Nephron (organoid): ENCODE measurements around the gene GPR160.
A peak's percentile ranks its signal among the peaks of the same experiment; 100 is the strongest.
"Not testable (repeated sequence)": the region's sequence is repeated elsewhere in the genome, so short reads cannot be mapped to it uniquely, and the experiment has no call there.

Experiments used
- H3K27ac Mint-ChIP-seq, 3 experiments: 2 replicates each; pipeline ENCODE4 v1.8.0; 2020; ENCODE audit warnings: mixed read lengths in 3 of 3, mild to moderate bottlenecking in 2 of 3, moderate library complexity in 1 of 3
- H3K27me3 Mint-ChIP-seq: 2 replicates; pipeline ENCODE4 v1.8.0; 2021; ENCODE audit warnings: low read depth, mild to moderate bottlenecking, moderate library complexity, mixed read lengths
- H3K36me3 Mint-ChIP-seq: 2 replicates; pipeline ENCODE4 v1.8.0; 2020; ENCODE audit warnings: low read depth, mixed read lengths
- H3K4me1 Mint-ChIP-seq: 2 replicates; pipeline ENCODE4 v1.8.0; 2020; ENCODE audit warnings: mixed read lengths
- H3K4me3 Mint-ChIP-seq, 3 experiments: 2 replicates each; pipeline ENCODE4 v1.8.0; 2020; ENCODE audit warnings: mild to moderate bottlenecking in 3 of 3, mixed read lengths in 3 of 3, moderate library complexity in 2 of 3
- H3K9me3 Mint-ChIP-seq: 2 replicates; pipeline ENCODE4 v1.8.0; 2020; ENCODE audit warnings: mixed read lengths
- CTCF ChIP-seq, 3 experiments: fragments of 200-600 bp; sonication (generic); IDR thresholded peaks; one replicate each; pipeline ENCODE4 v1.5.0; 2021; ENCODE audit warnings: antibody characterized with exemption in 3 of 3; ENCODE audit not compliant: unreplicated experiment in 3 of 3

The GPR160 gene

GRCh38 chr3:170109579-170110293 is 71.9 kb downstream of the GPR160 start:
- Mint-ChIP-seq H3K9me3 (no peaks in the 10 kb centered on the region), H3K27me3 (no peaks in the 10 kb centered on the region), H3K36me3 (peaks cover 41% of the 10 kb centered on the region), H3K4me1 (no peaks in the 10 kb centered on the region), H3K4me3 (no peak overlapping the region), H3K27ac (peak overlapping the region in 1 of 3 experiments; percentile 2)
- no peak for TF ChIP-seq CTCF (IDR thresholded peaks at IDR 0.05; ENCODE audit: unreplicated experiment in 3 of 3)

GRCh38 chr3:170111147-170111771 is 73.5 kb downstream of the GPR160 start:
- no peaks in the 10 kb centered on the region for H3K4me1 Mint-ChIP-seq
- H3K27me3 Mint-ChIP-seq, result no peaks in the 10 kb centered on the region
- no peak for TF ChIP-seq CTCF (IDR thresholded peaks at IDR 0.05; ENCODE audit: unreplicated experiment in 3 of 3)
- no peak overlapping the region for H3K27ac Mint-ChIP-seq
- H3K4me3 Mint-ChIP-seq, result no peak overlapping the region
- no peaks in the 10 kb centered on the region for H3K9me3 Mint-ChIP-seq
- H3K36me3 Mint-ChIP-seq, result peaks cover 47% of the 10 kb centered on the region

GRCh38 chr3:170114165-170114564 is 76.4 kb downstream of the GPR160 start:
- H3K4me3 Mint-ChIP-seq, H3K9me3 Mint-ChIP-seq, H3K27ac Mint-ChIP-seq, H3K27me3 Mint-ChIP-seq, H3K4me1 Mint-ChIP-seq: not testable (repeated sequence)
- peaks cover 51% of the 10 kb centered on the region for H3K36me3 Mint-ChIP-seq

- Mint-ChIP-seq H3K27ac (no peak overlapping the region), H3K4me1 (no peaks in the 10 kb centered on the region), H3K9me3 (no peaks in the 10 kb centered on the region), H3K4me3 (no peak overlapping the region), H3K36me3 (peaks cover 49% of the 10 kb centered on the region), H3K27me3 (no peaks in the 10 kb centered on the region)
- TF ChIP-seq CTCF (IDR thresholded peaks at IDR 0.05; ENCODE audit: unreplicated experiment in 3 of 3), result peak in 1 of 3 experiments; percentile 10
These were observed 79.3 kb downstream of the GPR160 start for GRCh38 chr3:170117134-170117533.

- Mint-ChIP-seq H3K4me1 (no peaks in the 10 kb centered on the region), H3K4me3 (no peak overlapping the region), H3K27me3 (no peaks in the 10 kb centered on the region), H3K27ac (no peak overlapping the region), H3K36me3 (peaks cover 44% of the 10 kb centered on the region), H3K9me3 (no peaks in the 10 kb centered on the region)
- TF ChIP-seq CTCF (IDR thresholded peaks at IDR 0.05; ENCODE audit: unreplicated experiment in 3 of 3), result no peak
These were observed 90.6 kb downstream of the GPR160 start for GRCh38 chr3:170128259-170128976.

- Mint-ChIP-seq H3K4me3 (no peak overlapping the region), H3K36me3 (peaks cover 49% of the 10 kb centered on the region), H3K4me1 (no peaks in the 10 kb centered on the region), H3K27me3 (no peaks in the 10 kb centered on the region), H3K27ac (no peak overlapping the region), H3K9me3 (no peaks in the 10 kb centered on the region)
- TF ChIP-seq CTCF (IDR thresholded peaks at IDR 0.05; ENCODE audit: unreplicated experiment in 3 of 3), result no peak
These were observed 91.2 kb downstream of the GPR160 start for GRCh38 chr3:170128977-170129431.
